Right lobe of liver (tissue), 4 donors: Measurements from ENCODE around the gene MGAT2.

Experiments
- POLR2A ChIP-seq: fragments of 450-650 bp; IDR thresholded peaks from one replicate; pipeline ENCODE4 v1.6.1; 2017; ENCODE audit warnings: antibody characterized with exemption, mild to moderate bottlenecking
- TF ChIP-seq, protein P1 (sequence below), 4 donors: fragments of 200-600 bp in 3 of 4; fragments of 450-650 bp in 1 of 4; IDR thresholded peaks; one replicate each; pipeline versions ENCODE4 v1.5.1 to v1.8.0; 2016 to 2022; ENCODE audit warnings: antibody characterized with exemption in 4 of 4, mild to moderate bottlenecking in 2 of 4
- donor health status: DM: no; HTN: no; CAD: no.
- donor health status: DM: no; HTN: no; CAD: no.
- donor health status: DM: no; HTN: yes; CAD: no.

- TF ChIP-seq, protein P1, sequence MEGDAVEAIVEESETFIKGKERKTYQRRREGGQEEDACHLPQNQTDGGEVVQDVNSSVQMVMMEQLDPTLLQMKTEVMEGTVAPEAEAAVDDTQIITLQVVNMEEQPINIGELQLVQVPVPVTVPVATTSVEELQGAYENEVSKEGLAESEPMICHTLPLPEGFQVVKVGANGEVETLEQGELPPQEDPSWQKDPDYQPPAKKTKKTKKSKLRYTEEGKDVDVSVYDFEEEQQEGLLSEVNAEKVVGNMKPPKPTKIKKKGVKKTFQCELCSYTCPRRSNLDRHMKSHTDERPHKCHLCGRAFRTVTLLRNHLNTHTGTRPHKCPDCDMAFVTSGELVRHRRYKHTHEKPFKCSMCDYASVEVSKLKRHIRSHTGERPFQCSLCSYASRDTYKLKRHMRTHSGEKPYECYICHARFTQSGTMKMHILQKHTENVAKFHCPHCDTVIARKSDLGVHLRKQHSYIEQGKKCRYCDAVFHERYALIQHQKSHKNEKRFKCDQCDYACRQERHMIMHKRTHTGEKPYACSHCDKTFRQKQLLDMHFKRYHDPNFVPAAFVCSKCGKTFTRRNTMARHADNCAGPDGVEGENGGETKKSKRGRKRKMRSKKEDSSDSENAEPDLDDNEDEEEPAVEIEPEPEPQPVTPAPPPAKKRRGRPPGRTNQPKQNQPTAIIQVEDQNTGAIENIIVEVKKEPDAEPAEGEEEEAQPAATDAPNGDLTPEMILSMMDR (IDR thresholded peaks at IDR 0.05), result no peak
- TF ChIP-seq POLR2A, result no peak
These were observed 3.6 kb downstream of the MGAT2 start for GRCh38 chr14:49623941-49624839.
